IMR-90 (cell line): ENCODE data around the gene NAA10. TPM values are rescaled to one million over a fixed set of nuclear protein-coding genes. Genes with fewer than 3 reads are reported as not detected.

Experiments
- ATAC-seq: fragments of 200-7000 bp; cut with Tn5 transposase; 2 replicates; pipeline ENCODE4 v1.9.1; 2020; ENCODE audit warnings: low read depth, mild to moderate bottlenecking, moderate library complexity
- BruUV-seq: library from RNA; stranded (reverse); fragments of 400-500 nt; replicated peaks from 2 replicates; lab custom pipeline; 2021; lab: Mats Ljungman, UMichigan
- CTCF ChIA-PET: fragments of 300-600 bp; formaldehyde crosslinking; extraction: SDS; loops from one replicate; lab custom pipeline; 2021; ENCODE audit warnings: antibody characterized with exemption; lab: Yijun Ruan, JAX
- POLR2A ChIA-PET: fragments of 300-600 bp; sonication (Branson Sonifier 250); formaldehyde crosslinking; loops from one replicate; lab custom pipeline; 2022; ENCODE audit warnings: antibody characterized with exemption; ENCODE audit not compliant: unreplicated experiment; lab: Charles Lee
- DNase-seq: peaks from one replicate; pipeline ENCODE4 v3.0.0; 2013
- H2AFZ ChIP-seq: replicated peaks from 2 replicates; pipeline ENCODE3; 2013; ENCODE audit warnings: low read length, mild to moderate bottlenecking; ENCODE audit not compliant: poor library complexity
- H2AK5ac ChIP-seq: 2 replicates; pipeline ENCODE4 v1.6.1; 2013; ENCODE audit warnings: low read depth, low read length, inconsistent platforms
- H2AK9ac ChIP-seq: replicated peaks from 2 replicates; pipeline ENCODE3; 2013; ENCODE audit warnings: mild to moderate bottlenecking, low read depth, low read length, moderate library complexity; ENCODE audit not compliant: poor library complexity
- H2BK120ac ChIP-seq: 2 replicates; pipeline ENCODE4 v1.6.1; 2013; ENCODE audit warnings: low read depth, low read length, inconsistent platforms
- H2BK15ac ChIP-seq: 3 replicates; pipeline ENCODE4 v1.6.1; 2013; ENCODE audit warnings: low read depth, low read length, inconsistent platforms
- H2BK20ac ChIP-seq: 2 replicates; pipeline ENCODE4 v1.6.1; 2013; ENCODE audit warnings: low read depth, mild to moderate bottlenecking, inconsistent platforms, low read length, moderate library complexity
- H2BK5ac ChIP-seq: 2 replicates; pipeline ENCODE4 v1.6.1; 2013; ENCODE audit warnings: mild to moderate bottlenecking, low read depth, low read length, inconsistent platforms; ENCODE audit not compliant: poor library complexity, severe bottlenecking
- H3K14ac ChIP-seq: replicated peaks from 2 replicates; pipeline ENCODE4 v1.6.1; 2013; ENCODE audit warnings: low read depth, low read length, inconsistent platforms
- H3K18ac ChIP-seq: 2 replicates; pipeline ENCODE4 v1.6.1; 2013; ENCODE audit warnings: low read depth, low read length, control low read depth
- H3K23ac ChIP-seq: 2 replicates; pipeline ENCODE4 v1.6.1; 2013; ENCODE audit warnings: low read depth, low read length, inconsistent platforms
- H3K27ac ChIP-seq: 2 replicates; pipeline ENCODE4 v1.5.1; 2013; ENCODE audit warnings: mild to moderate bottlenecking, control low read depth, low read length; ENCODE audit not compliant: insufficient read depth
- H3K27me3 ChIP-seq: 2 replicates; pipeline ENCODE4 v1.6.1; 2013; ENCODE audit warnings: low read length; ENCODE audit not compliant: control insufficient read depth, insufficient read depth
- H3K36me3 ChIP-seq: 2 replicates; pipeline ENCODE4 v1.6.1; 2013; ENCODE audit warnings: low read length, mixed read lengths; ENCODE audit not compliant: control insufficient read depth, insufficient read depth
- H3K4ac ChIP-seq: 2 replicates; pipeline ENCODE4 v1.6.1; 2013; ENCODE audit warnings: low read depth, low read length, inconsistent platforms
- H3K4me1 ChIP-seq: 2 replicates; pipeline ENCODE4 v1.6.1; 2013; ENCODE audit warnings: low read length, mixed read lengths; ENCODE audit not compliant: control insufficient read depth, insufficient read depth
- H3K4me2 ChIP-seq: 2 replicates; pipeline ENCODE4 v1.6.1; 2013; ENCODE audit warnings: low read depth, mild to moderate bottlenecking, control low read depth, low read length, moderate library complexity
- H3K4me3 ChIP-seq: 2 replicates; pipeline ENCODE4 v1.5.1; 2013; ENCODE audit warnings: low read depth, mild to moderate bottlenecking, control low read depth, low read length, moderate library complexity; ENCODE audit not compliant: insufficient read depth
- H3K56ac ChIP-seq: 2 replicates; pipeline ENCODE4 v1.6.1; 2013; ENCODE audit warnings: low read length, inconsistent platforms; ENCODE audit not compliant: insufficient read depth; ENCODE audit errors: extremely low read depth
- H3K79me1 ChIP-seq, 2 experiments: 2 replicates each; pipeline ENCODE4 v1.6.1; 2013; ENCODE audit warnings: low read length in 2 of 2, inconsistent platforms in 1 of 2, low read depth in 1 of 2
- H3K9ac ChIP-seq: 2 replicates; pipeline ENCODE4 v1.6.1; 2013; ENCODE audit warnings: low read depth, low read length, control low read depth
- H3K9me1 ChIP-seq: 2 replicates; pipeline ENCODE4 v1.6.1; 2013; ENCODE audit warnings: low read length, inconsistent platforms; ENCODE audit not compliant: insufficient read depth
- H3K9me3 ChIP-seq: 2 replicates; pipeline ENCODE4 v1.6.1; 2013; ENCODE audit warnings: low read length; ENCODE audit not compliant: control insufficient read depth, insufficient read depth
- H4K20me1 ChIP-seq: 2 replicates; pipeline ENCODE4 v1.6.1; 2013; ENCODE audit warnings: low read length, inconsistent platforms; ENCODE audit not compliant: insufficient read depth
- H4K5ac ChIP-seq: 2 replicates; pipeline ENCODE4 v1.6.1; 2013; ENCODE audit warnings: mild to moderate bottlenecking, low read depth, low read length, control low read depth
- H4K8ac ChIP-seq, 2 experiments: 2 replicates each; pipeline ENCODE4 v1.6.1; 2013; ENCODE audit warnings: low read depth in 2 of 2, low read length in 2 of 2, control low read depth in 1 of 2, inconsistent platforms in 1 of 2
- H4K91ac ChIP-seq: 2 replicates; pipeline ENCODE4 v1.6.1; 2013; ENCODE audit warnings: low read depth, low read length, inconsistent platforms; ENCODE audit not compliant: insufficient read depth
- CHD1 ChIP-seq: IDR thresholded peaks from 2 replicates; pipeline ENCODE4 v1.6.1; 2012; ENCODE audit warnings: low read depth, low read length, improper control_type of control experiment
- FOS ChIP-seq: fragments of 150-350 bp; IDR thresholded peaks from 2 replicates; pipeline ENCODE4 v1.6.1; 2016; ENCODE audit warnings: low read depth, low read length
- NFE2L2 ChIP-seq: fragments of 150-350 bp; IDR thresholded peaks from 2 replicates; pipeline ENCODE4 v1.6.1; 2016; ENCODE audit warnings: low read depth, mild to moderate bottlenecking, low read length
- POLR2A ChIP-seq: IDR thresholded peaks from 2 replicates; pipeline ENCODE4 v1.6.1; 2012; ENCODE audit warnings: mild to moderate bottlenecking, low read depth, low read length
- RAD21 ChIP-seq: IDR thresholded peaks from 2 replicates; pipeline ENCODE4 v1.6.1; 2012; ENCODE audit warnings: low read length, improper control_type of control experiment
- RCOR1 ChIP-seq: IDR thresholded peaks from 2 replicates; pipeline ENCODE4 v1.6.1; 2012; ENCODE audit warnings: mild to moderate bottlenecking, low read length, improper control_type of control experiment; ENCODE audit not compliant: insufficient replicate concordance
- RFX5 ChIP-seq: IDR thresholded peaks from 2 replicates; pipeline ENCODE4 v1.8.0; 2012; ENCODE audit warnings: low read depth, mild to moderate bottlenecking, low read length, moderate library complexity
- SMC3 ChIP-seq: fragments of 150-350 bp; IDR thresholded peaks from 2 replicates; pipeline ENCODE4 v1.6.1; 2016; ENCODE audit warnings: low read depth, mild to moderate bottlenecking, antibody characterized with exemption, low read length, moderate library complexity
- USF2 ChIP-seq: fragments of 150-350 bp; IDR thresholded peaks from 2 replicates; pipeline ENCODE4 v1.6.1; 2017; ENCODE audit warnings: mild to moderate bottlenecking, antibody characterized with exemption, low read length, low read depth
- WGBS, 2 experiments: methylation state at CpG; one replicate each; pipeline versions ENCODE4 v1.1.5 to v1.1.7; 2013; ENCODE audit warnings: missing lambda C conversion rate in 2 of 2; ENCODE audit not compliant: insufficient read length in 1 of 2; ENCODE audit errors: extremely low coverage in 2 of 2; 5-methylcytosine and 5-hydroxymethylcytosine counted together
- dilution Hi-C: fragments of 300-500 bp; cut with HindIII; formaldehyde crosslinking; loops from one replicate; pipeline ENCODE4 v1.14.3; 2018; ENCODE audit warnings: low sequenced_read_pairs; ENCODE audit not compliant: unreplicated experiment
- in situ Hi-C: fragments of 300-500 bp; cut with MboI; formaldehyde crosslinking; loops from 3 replicates; pipeline ENCODE4 v1.14.3; 2019; ENCODE audit warnings: low sequenced_read_pairs, inconsistent platforms, mixed read lengths
- intact Hi-C: fragments of 100-400 bp; cut with micrococcal nuclease; formaldehyde crosslinking; loops from 2 replicates; pipeline ENCODE4 v1.10.0; 2022
- polyA plus RNA-seq, 3 experiments: library from polyadenylated mRNA; depleted of rRNA; stranded (reverse); fragments of >200 nt; gene quantifications; 2 replicates each; pipeline ENCODE4 v1.2.3, GENCODE V29; 2012; ENCODE audit warnings: low replicate concordance in 1 of 3
- total RNA-seq: library from RNA; depleted of rRNA; stranded (reverse); fragments of >200 nt; gene quantifications from 2 replicates; pipeline ENCODE4 v1.2.3, GENCODE V29; 2012

The NAA10 gene
- total and polyA plus RNA-seq, 2 of the 4 experiments (the other 2 are of a cell fraction) = 98.6 to 172 TPM

- no TSS peak for BruUV-seq
- Histone ChIP-seq H4K5ac (no peak overlapping the region), H3K9me3 (no peaks in the 10 kb centered on the region; the same call in 1 of the 2 replicates), H3K23ac (no peak overlapping the region), H3K9me1 (peaks cover 3% of the 10 kb centered on the region), H2BK5ac (no peak overlapping the region), H4K20me1 (no peaks in the 10 kb centered on the region; the same call in 1 of the 2 replicates), H2AK9ac (no peak overlapping the region), H3K18ac (no peak overlapping the region), H3K27me3 (peaks cover 6% of the 10 kb centered on the region), H4K91ac (no peak overlapping the region), H3K56ac (no peak overlapping the region), H3K79me1 (no peaks in the 10 kb centered on the region), H2BK120ac (no peak overlapping the region), H2BK15ac (no peak overlapping the region), H3K4me3 (no peak overlapping the region), H3K36me3 (no peaks in the 10 kb centered on the region), H4K8ac (no peak overlapping the region), H2AFZ (no peak overlapping the region), H3K14ac (no peak overlapping the region), H2AK5ac (no peak overlapping the region), H3K4me2 (no peak overlapping the region), H3K4ac (no peak overlapping the region), H3K4me1 (peaks cover 5% of the 10 kb centered on the region; the same call in 1 of the 2 replicates), H3K9ac (no peak overlapping the region), H3K27ac (no peak overlapping the region), H2BK20ac (no peak overlapping the region)
- ChIA-PET POLR2A (no interaction called here), CTCF (no interaction called here)
- TF ChIP-seq SMC3 (no peak), NFE2L2 (no peak), USF2 (no peak), RCOR1 (no peak), RAD21 (no peak), FOS (no peak), POLR2A (no peak), RFX5 (no peak), CHD1 (no peak)
- WGBS, 2 experiments = 65% methylated on average over 17 of the region's 27 CpGs; no CpG with 5 or more reads in 1 of the 2 experiments
- dilution Hi-C loops (no loop called here), in situ Hi-C loops (loop anchor here (25.0 kb wide), 1 partner anchor 944 kb away; no protein-coding TSS in a partner anchor), intact Hi-C loops (no loop called here)
- no peak for DNase-seq
- no peak for ATAC-seq
Observed at GRCh38 chrX:153906126-153906917, 28.5 kb downstream of the NAA10 start.
